Measurements from ENCODE around the gene FTSJ1. TPM values are rescaled to one million over a fixed set of nuclear protein-coding genes. Genes with fewer than 3 reads are reported as not detected.

Gene FTSJ1
- total RNA-seq, 4 donors from 2014 or later, result 35.7 to 49.4 (median 36.3) TPM

Other genes starting within 250 kb of the FTSJ1 start
- not detected for gene SSX1, start 220.8 kb upstream of the FTSJ1 start, total RNA-seq
- gene SSX3, start 119.5 kb upstream of the FTSJ1 start, total RNA-seq, result not detected
- not detected for gene SSX4, start 92.7 kb upstream of the FTSJ1 start, total RNA-seq
- gene SSX4B, start 64.2 kb upstream of the FTSJ1 start, total RNA-seq, result not detected
- gene SLC38A5, start 5.9 kb upstream of the FTSJ1 start, total RNA-seq, result 1 to 10 TPM in 3 of 4 donors, not detected in 1; 1.3 to 3.2 (median 1.5) TPM
- gene PORCN, start 32.8 kb downstream of the FTSJ1 start, total RNA-seq, result 10 to 100 TPM in 1 of 4 donors, 1 to 10 TPM in 3; 9.4 to 16.6 (median 9.6) TPM
- gene EBP, start 45.6 kb downstream of the FTSJ1 start, total RNA-seq, result 10 to 100 TPM in 3 of 4 donors, 1 to 10 TPM in 1; 6.0 to 33.5 (median 15.3) TPM
- 10 to 100 TPM in 3 of 4 donors, 1 to 10 TPM in 1; 7.7 to 14.1 (median 11.8) TPM for gene TBC1D25, start 63.5 kb downstream of the FTSJ1 start, total RNA-seq
- gene RBM3, start 98.3 kb downstream of the FTSJ1 start, total RNA-seq, result 100 to 1,000 TPM; 255 to 303 (median 293) TPM
- 100 to 1,000 TPM in 3 of 4 donors, 10 to 100 TPM in 1; 71.9 to 119 (median 105) TPM for gene WDR13, start 121.3 kb downstream of the FTSJ1 start, total RNA-seq
- 10 to 100 TPM in 3 of 4 donors, 1 to 10 TPM in 1; 7.9 to 27.9 (median 13.8) TPM for gene WAS, start 207.6 kb downstream of the FTSJ1 start, total RNA-seq
- 10 to 100 TPM in 1 of 4 donors, 1 to 10 TPM in 3; 2.7 to 15.4 (median 6.0) TPM for gene SUV39H1, start 220.5 kb downstream of the FTSJ1 start, total RNA-seq

All from subcutaneous adipose tissue (tissue), 4 donors.